ENCODE measurements around the gene SNX5. TPM values are rescaled to one million over a fixed set of nuclear protein-coding genes. Genes with fewer than 3 reads are reported as not detected.
"Not testable (repeated sequence)": the region's sequence is repeated elsewhere in the genome, so short reads cannot be mapped to it uniquely, and the experiment has no call there.

SNX5 gene
- total and polyA plus RNA-seq, 2 of the 13 experiments (the other 11 are each of a cell fraction or from before 2014, with no cell fraction given): 664 to 1,040 TPM

- not testable (repeated sequence) for TF ChIP-seq ZBTB40 (IDR thresholded peaks at IDR 0.05)
- TF ChIP-seq ZBTB40 (CRISPR knock-in tag; IDR thresholded peaks at IDR 0.05) (0 out of 2 replicates have a peak, but pooled peaks have one; percentile 3), ZNF770 (CRISPR knock-in tag; IDR thresholded peaks at IDR 0.05) (peak; percentile 46; the same call in 1 of the 2 replicates), ZNF691 (CRISPR knock-in tag; IDR thresholded peaks at IDR 0.05; ENCODE audit: borderline replicate concordance, low read depth) (0 out of 2 replicates have a peak, but pooled peaks have one; percentile 6)
Measured at GRCh38 chr20:17960400-17960885, 8.2 kb downstream of the SNX5 start (continued).
